K562 (cell line): Measurements from ENCODE around the gene SKAP1.
A peak's percentile ranks its signal among the peaks of the same experiment; 100 is the strongest.

Experiments used
- CTCF ChIP-seq, 3 experiments: IDR thresholded peaks in 2 of 3; conservative IDR thresholded peaks in 1 of 3; 2 replicates each; pipeline ENCODE4 v1.5.1; 2011 to 2012; ENCODE audit warnings: low read length in 3 of 3, mild to moderate bottlenecking in 3 of 3, control low read depth in 2 of 3, improper control_type of control experiment in 1 of 3, inconsistent platforms in 1 of 3, low read depth in 1 of 3, mixed read lengths in 1 of 3, moderate library complexity in 1 of 3; ENCODE audit not compliant: insufficient read depth in 2 of 3
- CTCFL ChIP-seq: IDR thresholded peaks from 2 replicates; pipeline ENCODE4 v1.6.1; 2011; ENCODE audit warnings: borderline replicate concordance, low read depth, mild to moderate bottlenecking, moderate library complexity, low read length; ENCODE audit not compliant: insufficient read depth, poor library complexity, severe bottlenecking
- JUNB ChIP-seq: fragments of 450-650 bp; formaldehyde crosslinking; conservative IDR thresholded peaks from 2 replicates; pipeline ENCODE4 v1.4.0; 2020; ENCODE audit warnings: mild to moderate bottlenecking
- PML ChIP-seq: IDR thresholded peaks from 2 replicates; pipeline ENCODE4 v1.6.1; 2012; ENCODE audit warnings: low read length, inconsistent platforms
- SRF ChIP-seq, 2 experiments: fragments of 250-450, 450-650 bp in 1 of 2; sonication (Bioruptor Pico) in 1 of 2; sonication (generic) in 1 of 2; formaldehyde crosslinking; IDR thresholded peaks; 2 replicates each; pipeline versions ENCODE4 v1.5.0 to v1.5.1; 2020 to 2022; ENCODE audit warnings: mild to moderate bottlenecking in 1 of 2, missing genetic modification reagents in 1 of 2
- ZC3H8 ChIP-seq: fragments of 450-650 bp; IDR thresholded peaks from 2 replicates; pipeline ENCODE4 v1.6.1; 2017
- ZNF274 ChIP-seq: IDR thresholded peaks from 2 replicates; pipeline ENCODE4 v1.6.1; 2011; ENCODE audit warnings: low read depth, mild to moderate bottlenecking, low read length, moderate library complexity, borderline replicate concordance
- ZNF407 ChIP-seq: fragments of 450-650 bp; IDR thresholded peaks from 2 replicates; pipeline ENCODE4 v1.6.1; 2016; ENCODE audit warnings: low read depth
- TF ChIP-seq, protein P1 (sequence below): sonication (generic); formaldehyde crosslinking; IDR thresholded peaks from 2 replicates; pipeline ENCODE4 v1.8.1; 2022; ENCODE audit warnings: missing genetic modification reagents
- TF ChIP-seq, protein P2 (sequence below): sonication (generic); formaldehyde crosslinking; IDR thresholded peaks from 2 replicates; pipeline ENCODE4 v1.8.0; 2022; ENCODE audit warnings: mild to moderate bottlenecking, missing genetic modification reagents

DNA sequence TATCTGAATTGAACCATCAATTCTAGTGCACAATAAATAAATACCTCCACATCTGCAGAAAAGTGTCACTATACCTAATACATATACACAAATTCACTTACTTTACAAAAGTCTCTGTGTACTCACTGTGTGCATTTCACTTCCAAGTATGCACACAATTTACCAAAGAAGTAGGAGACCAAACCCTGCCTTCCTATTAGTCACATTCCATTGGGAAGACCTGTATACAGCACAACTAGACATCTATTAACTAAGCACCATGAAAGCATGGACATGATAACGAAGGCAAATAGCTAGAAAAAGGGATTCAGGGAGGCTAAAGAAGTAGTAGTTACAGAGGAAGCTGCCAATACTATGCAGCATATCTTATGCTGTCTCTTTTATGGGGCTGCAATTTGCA lies 183.0 kb downstream of the SKAP1 start:
- TF ChIP-seq SRF (CRISPR knock-in tag; IDR thresholded peaks at IDR 0.05) = peak in 1 of 2 experiments; percentile 14; a peak in 1 of 4 replicates
- no peak for TF ChIP-seq CTCFL
- TF ChIP-seq, protein P1, sequence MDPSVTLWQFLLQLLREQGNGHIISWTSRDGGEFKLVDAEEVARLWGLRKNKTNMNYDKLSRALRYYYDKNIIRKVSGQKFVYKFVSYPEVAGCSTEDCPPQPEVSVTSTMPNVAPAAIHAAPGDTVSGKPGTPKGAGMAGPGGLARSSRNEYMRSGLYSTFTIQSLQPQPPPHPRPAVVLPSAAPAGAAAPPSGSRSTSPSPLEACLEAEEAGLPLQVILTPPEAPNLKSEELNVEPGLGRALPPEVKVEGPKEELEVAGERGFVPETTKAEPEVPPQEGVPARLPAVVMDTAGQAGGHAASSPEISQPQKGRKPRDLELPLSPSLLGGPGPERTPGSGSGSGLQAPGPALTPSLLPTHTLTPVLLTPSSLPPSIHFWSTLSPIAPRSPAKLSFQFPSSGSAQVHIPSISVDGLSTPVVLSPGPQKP (CRISPR knock-in tag) = no peak
- TF ChIP-seq JUNB (CRISPR knock-in tag) = no peak
- TF ChIP-seq CTCF (IDR thresholded peaks at IDR 0.05 in 2 of 3, conservative IDR thresholded peaks at IDR 0.05 in 1 of 3; ENCODE audit: insufficient read depth in 2 of 3, low read depth in 1 of 3, low read length in 3 of 3) = no peak
- no peak for TF ChIP-seq ZC3H8
- TF ChIP-seq, protein P2, sequence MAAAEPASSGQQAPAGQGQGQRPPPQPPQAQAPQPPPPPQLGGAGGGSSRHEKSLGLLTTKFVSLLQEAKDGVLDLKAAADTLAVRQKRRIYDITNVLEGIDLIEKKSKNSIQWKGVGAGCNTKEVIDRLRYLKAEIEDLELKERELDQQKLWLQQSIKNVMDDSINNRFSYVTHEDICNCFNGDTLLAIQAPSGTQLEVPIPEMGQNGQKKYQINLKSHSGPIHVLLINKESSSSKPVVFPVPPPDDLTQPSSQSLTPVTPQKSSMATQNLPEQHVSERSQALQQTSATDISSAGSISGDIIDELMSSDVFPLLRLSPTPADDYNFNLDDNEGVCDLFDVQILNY (CRISPR knock-in tag) = no peak
- no peak for TF ChIP-seq ZNF274
- TF ChIP-seq ZNF407 = no peak
- TF ChIP-seq PML = no peak
